GM23338 (cell line): ENCODE measurements around the gene SHOX. TPM values are rescaled to one million over a fixed set of nuclear protein-coding genes. Genes with fewer than 3 reads are reported as not detected.

Source experiments
- CREB1 ChIP-seq: fragments of 250-450 bp; sonication (Bioruptor Pico); IDR thresholded peaks from 2 replicates; pipeline ENCODE4 v1.5.0; 2020; ENCODE audit warnings: low read depth, mild to moderate bottlenecking, moderate library complexity
- CTCF ChIP-seq, 2 experiments: fragments of 200-600 bp in 1 of 2; sonication (generic) in 1 of 2; conservative IDR thresholded peaks; 2 replicates each; pipeline versions ENCODE4 v1.5.1 to v1.6.1; 2016 to 2017; ENCODE audit warnings: antibody characterized with exemption in 2 of 2, low read depth in 2 of 2, mild to moderate bottlenecking in 2 of 2, moderate library complexity in 1 of 2
- ETS1 ChIP-seq: IDR thresholded peaks from 2 replicates; pipeline ENCODE4 v1.6.1; 2016; ENCODE audit warnings: antibody characterized with exemption
- EZH2 ChIP-seq: fragments of 200-600 bp; sonication (generic); IDR thresholded peaks from one replicate; pipeline ENCODE4 v1.8.0; 2017; ENCODE audit warnings: antibody characterized with exemption, mild to moderate bottlenecking, low read depth; ENCODE audit not compliant: unreplicated experiment
- EZH2phosphoT487 ChIP-seq: fragments of 200-600 bp; sonication (generic); IDR thresholded peaks from one replicate; pipeline ENCODE4 v1.8.1; 2018; ENCODE audit warnings: antibody characterized with exemption; ENCODE audit not compliant: unreplicated experiment
- JUNB ChIP-seq: IDR thresholded peaks from one replicate; pipeline ENCODE4 v1.6.1; 2016; ENCODE audit warnings: antibody characterized with exemption; ENCODE audit not compliant: unreplicated experiment
- NANOG ChIP-seq: IDR thresholded peaks from 2 replicates; pipeline ENCODE4 v1.6.1; 2016; ENCODE audit warnings: antibody characterized with exemption, borderline replicate concordance
- POLR2AphosphoS5 ChIP-seq: IDR thresholded peaks from 2 replicates; pipeline ENCODE4 v1.6.1; 2016; ENCODE audit warnings: antibody characterized with exemption, low read depth
- STAT1 ChIP-seq: IDR thresholded peaks from one replicate; pipeline ENCODE4 v1.6.1; 2016; ENCODE audit warnings: antibody characterized with exemption; ENCODE audit not compliant: unreplicated experiment
- ZNF331 ChIP-seq: fragments of 250-450 bp; sonication (Bioruptor Pico); IDR thresholded peaks from 2 replicates; pipeline ENCODE4 v1.5.0; 2020; ENCODE audit warnings: low read depth, mild to moderate bottlenecking, moderate library complexity
- ZNF462 ChIP-seq: fragments of 250-450 bp; sonication (Bioruptor Pico); IDR thresholded peaks from 2 replicates; pipeline ENCODE4 v1.5.0; 2020; ENCODE audit warnings: mild to moderate bottlenecking, moderate library complexity
- polyA plus RNA-seq: library from polyadenylated mRNA; unstranded; fragments of >200 nt; fragmentation: Nextera tagmentation; extraction: Ambion mirVana; gene quantifications from 2 replicates; pipeline ENCODE4 v1.2.1, GENCODE V29; 2016
- total RNA-seq: library from RNA; depleted of rRNA; stranded (reverse); fragments of >200 nt; shearing (Covaris generic); gene quantifications from 2 replicates; pipeline ENCODE4 v1.2.3, GENCODE V29; 2014

The SHOX gene
- total and polyA plus RNA-seq, 2 experiments from 2014 or later = not detected

GRCh38 chrX:584572-584971 lies 46.0 kb upstream of the SHOX start (continued):
- TF ChIP-seq ZNF462 (CRISPR knock-in tag) (no peak), ZNF331 (CRISPR knock-in tag) (no peak), CREB1 (no peak), STAT1 (no peak), POLR2AphosphoS5 (no peak), EZH2 (no peak), EZH2phosphoT487 (no peak), CTCF (conservative IDR thresholded peaks at IDR 0.05; ENCODE audit: low read depth in 2 of 2) (no peak), NANOG (no peak), JUNB (no peak), ETS1 (no peak)
